Measurements from ENCODE around the gene GADL1.
A peak's percentile ranks its signal among the peaks of the same experiment; 100 is the strongest.

The GADL1 gene

GRCh38 chr3:30894521-30895251 lies at the start of gene GADL1:
Gene GADL1 (minus strand): TSS chr3:30894661. CDS start chr3:30894614, 47 bp downstream.
- no peak for DNase-seq

DNA sequence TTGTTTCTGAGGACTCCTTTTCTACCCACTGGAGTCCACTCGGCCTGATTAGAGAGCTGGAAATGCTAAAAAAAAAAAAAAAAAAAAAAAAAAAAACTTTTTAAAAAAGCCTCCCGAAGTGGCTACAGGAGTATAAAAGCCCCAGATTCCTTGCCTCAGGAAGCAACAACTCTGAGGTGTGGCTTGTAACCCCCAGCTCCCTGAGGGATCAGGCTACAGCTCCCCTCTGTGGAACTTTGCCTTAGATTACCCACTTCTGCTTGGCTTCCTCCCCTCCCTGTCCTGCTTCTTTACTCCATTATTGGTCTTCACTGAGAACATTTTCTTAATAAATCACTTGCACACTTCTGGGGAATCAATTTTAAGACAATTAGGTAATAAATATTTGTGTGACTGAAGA lies 49.7 kb upstream of the GADL1 start:
- DNase-seq, result no peak

DNA sequence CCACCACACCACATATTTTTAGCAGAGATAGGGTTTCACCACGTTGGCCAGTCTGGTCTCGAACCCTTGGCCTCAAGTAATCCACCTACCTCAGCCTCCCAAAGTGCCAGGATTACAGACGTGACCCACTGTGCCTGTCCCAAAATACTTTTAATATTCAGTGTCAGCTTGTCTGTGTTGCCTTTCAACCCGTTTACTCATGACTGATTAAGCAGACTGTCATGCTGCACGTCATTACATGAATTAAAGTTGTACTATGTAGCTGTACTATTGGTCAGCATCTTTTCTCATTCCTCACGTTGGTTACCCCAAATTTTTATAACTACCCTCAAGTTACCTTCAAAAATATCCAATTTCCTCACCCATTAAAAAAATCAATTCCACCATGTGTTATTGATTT lies 48.7 kb upstream of the GADL1 start:
- no peak for DNase-seq

DNA sequence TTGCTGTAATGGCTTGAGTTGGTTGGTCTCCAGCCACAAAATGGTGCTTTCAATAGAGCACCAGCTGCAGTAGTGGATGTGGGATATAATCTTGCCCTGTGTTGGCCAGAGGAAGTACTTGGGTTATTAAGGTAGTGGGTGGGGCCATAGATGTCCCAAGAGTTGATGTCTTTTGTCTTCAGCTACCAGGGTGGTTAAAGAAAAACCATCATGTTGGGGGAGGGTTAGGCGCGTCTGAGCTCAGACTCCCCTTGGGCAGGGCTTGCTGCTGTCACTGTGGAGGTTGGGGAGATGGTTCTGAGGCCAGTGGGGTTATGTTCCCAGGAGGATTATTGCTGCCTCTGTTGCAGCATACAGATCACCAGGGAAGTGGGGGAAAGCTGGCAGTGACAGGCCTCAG lies 46.9 kb upstream of the GADL1 start:
- DNase-seq, result no peak

GRCh38 chr3:30940740-30941139 lies 46.3 kb upstream of the GADL1 start:
- DNase-seq, result no peak

GRCh38 chr3:30934208-30934550 lies 39.7 kb upstream of the GADL1 start:
- no peak for DNase-seq

DNA sequence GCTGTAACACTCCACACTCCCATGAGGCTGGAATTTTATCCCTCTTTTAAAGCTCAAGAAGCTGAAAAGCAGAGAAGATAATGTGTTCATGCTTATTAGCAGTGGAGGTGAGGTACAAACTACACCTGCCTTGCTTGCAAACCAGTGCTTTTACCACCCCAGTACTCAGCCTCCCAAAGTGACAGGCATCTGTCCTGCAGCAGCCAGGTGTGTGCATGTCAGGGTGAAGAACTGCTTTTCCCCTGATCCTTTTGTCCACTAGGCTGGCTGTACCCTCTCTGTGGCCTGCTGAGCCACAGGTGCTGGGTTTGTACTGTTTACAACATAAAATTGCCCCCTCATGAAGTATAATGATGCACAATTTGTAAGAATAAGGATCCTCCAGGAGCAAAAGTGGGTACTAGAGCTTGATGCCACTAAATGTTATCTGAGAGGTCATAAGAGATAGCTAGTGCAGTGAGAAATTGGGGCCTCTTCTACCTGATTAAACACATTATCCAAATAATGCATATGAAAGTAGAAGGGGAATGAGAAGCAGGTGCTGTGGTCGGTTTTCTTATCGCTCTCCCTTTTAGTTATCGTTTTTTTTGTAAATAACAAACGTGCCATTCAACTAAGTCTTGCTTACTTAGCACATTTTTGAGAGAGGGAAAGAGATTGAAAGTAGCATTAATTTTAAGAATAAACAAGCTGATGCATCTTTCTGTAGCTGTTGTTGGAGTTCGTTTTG lies 39.2 kb upstream of the GADL1 start:
- DNase-seq, result no peak

DNA sequence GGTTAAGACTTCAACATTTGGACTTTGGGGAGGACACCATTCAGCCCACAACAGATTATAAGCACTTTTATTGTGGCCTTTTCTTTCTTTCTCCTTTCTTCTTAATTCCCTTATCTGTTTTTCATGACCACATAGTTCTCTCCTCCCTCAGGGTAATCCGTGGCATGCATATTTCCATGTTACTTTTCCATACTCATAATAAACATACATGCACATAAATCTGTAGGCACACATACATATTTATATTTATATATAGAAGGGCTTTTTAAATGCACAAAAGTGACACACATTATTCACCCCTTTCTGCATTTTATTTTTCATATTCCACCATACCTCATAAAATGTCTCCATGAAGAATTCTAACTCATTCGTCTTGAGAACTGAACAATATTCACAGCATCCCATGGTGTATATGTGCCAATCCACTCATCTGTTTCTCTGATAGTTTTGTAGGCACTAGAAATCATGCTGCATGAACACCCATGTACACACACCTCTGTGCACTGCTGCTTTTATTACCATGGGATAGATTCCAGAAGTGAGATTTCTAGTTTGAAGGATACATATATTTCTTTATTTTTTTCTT lies 38.1 kb upstream of the GADL1 start:
- no peak for DNase-seq

DNA sequence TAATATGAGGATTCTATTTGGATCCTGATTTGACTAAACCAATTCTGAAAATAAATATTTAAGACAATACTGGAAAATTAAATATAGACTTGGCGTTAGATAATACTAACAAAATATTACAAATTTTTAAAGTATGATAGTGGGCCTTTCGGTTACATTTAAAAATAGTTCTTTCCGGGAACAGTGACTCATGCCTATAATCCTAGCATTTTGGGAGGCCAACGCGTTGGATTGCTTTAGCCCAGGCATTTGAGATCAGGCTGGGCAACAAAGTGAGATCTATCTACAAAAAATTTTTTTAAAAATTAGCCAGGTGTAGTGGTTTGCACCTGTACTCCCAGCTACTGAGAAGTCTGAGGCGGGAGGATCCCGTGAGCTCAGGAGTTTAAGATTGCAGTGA lies 30.3 kb upstream of the GADL1 start:
- DNase-seq, result no peak

- no peak for DNase-seq
These were observed 25.1 kb upstream of the GADL1 start for GRCh38 chr3:30919564-30919963.

- no peak for DNase-seq
These were observed 24.3 kb upstream of the GADL1 start for GRCh38 chr3:30918761-30919160.

DNA sequence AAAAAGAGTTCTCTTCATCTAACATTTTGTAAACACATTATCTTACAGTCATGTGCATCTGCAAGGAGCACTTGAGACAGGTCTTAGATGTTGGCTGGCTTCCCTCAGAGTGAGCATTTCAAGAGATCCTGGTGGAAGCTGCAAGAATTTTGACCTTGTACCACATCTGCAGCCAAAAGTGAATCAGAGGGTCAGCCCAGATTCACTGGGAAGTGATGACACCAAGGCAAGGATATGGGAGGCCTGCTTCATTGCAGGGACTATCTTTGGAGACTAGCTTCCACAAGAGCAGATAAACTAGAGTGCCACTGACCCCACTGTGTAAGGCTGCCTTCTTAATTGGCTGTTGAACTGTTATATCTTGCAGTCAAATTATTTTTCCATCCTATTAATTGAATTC lies 21.3 kb upstream of the GADL1 start:
- DNase-seq, result no peak

DNA sequence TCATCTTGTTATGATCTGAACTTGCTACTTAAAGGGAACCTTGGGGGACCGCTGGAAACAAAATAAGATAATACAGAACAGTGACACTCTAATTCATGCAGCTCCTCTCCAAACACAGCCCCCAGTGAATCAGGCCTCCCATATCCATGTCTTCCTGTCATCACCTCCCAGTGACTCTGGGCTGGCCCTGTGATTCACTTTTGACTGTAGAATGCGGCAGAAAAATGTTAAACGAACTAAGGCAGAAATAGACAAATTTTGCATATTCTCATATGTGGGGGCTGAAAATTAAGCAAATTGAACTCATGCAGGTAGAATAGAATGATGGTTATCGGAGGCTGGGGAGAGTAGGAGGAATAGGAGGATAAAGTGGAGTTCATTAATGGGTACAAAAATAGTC lies 20.2 kb upstream of the GADL1 start:
- DNase-seq, result no peak

- no peak for DNase-seq
These were observed 18.7 kb upstream of the GADL1 start for GRCh38 chr3:30913176-30913575.

- no peak for DNase-seq
These were observed 17.8 kb upstream of the GADL1 start for GRCh38 chr3:30912301-30912700.

GRCh38 chr3:30908456-30909037 lies 14.1 kb upstream of the GADL1 start:
- DNase-seq, result no peak

DNA sequence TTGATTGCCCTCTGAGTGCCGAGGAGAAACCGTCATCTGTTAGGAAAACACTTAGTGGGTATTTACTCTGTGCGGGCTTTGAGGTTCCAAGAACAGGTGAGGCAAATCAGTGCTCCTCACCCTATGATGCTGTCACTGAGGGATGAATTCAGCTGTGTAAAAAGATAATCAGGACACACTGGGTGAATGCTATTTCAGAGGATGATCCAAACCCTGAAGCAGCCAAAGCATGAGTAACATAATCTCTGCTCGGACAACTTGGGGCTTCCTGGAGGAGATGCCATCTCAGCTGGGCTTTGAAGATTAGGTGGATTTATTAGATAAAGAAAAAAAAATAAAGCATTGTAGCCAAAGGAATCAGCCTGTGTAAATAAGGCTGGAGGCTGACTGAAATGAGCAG lies 10.5 kb upstream of the GADL1 start:
- no peak for DNase-seq

DNA sequence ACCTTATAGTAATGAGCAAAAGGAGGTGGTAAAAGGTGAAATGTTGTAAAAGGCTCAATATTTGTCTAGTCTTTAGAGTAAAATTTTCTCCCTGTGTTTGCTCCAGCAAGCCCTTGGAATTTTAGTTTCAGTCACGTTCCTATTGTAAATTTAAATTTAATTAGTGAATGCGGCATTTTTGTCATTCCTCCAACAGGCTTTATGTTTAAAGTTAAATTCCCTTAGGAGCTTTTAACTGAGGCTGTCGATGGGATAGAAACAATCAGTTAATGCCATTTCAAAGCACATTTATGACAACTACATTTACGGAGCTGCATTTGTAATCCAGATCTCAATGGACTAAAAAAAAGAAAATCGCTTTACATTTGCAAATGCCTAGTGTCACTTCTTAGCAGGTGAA lies 868 bp upstream of the GADL1 start:
- DNase-seq, result no peak

DNA sequence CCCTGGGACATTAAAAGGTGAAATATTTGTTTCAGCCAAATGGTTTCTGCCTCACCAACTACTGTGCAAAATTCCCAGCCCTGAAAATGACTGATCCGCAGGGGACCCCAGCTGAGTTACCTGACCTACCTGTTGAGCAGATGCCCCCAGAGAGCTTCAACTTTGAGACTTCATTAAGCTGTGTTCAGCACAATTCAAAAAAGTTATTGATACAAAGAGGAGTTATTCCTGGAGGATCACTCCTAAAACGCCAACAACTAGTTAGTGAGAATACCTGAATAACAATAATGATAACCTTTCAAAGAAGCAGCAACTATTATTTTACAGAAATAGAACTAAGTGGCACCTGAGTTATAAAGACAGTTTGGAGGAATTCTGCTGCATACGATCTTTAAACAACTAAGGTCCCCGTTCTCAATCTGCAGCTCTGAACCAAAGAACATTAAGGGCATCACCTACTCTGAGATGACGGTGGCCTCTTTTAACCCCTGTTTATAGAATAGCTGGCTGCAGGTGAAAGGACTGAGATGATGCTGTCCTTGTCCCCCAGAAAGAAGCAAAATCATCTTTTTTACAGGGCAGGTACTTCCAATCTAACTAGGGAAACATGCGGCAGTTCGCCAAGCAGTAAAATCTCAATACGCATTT lies 659 bp downstream of the GADL1 start:
- DNase-seq, result no peak

DNA sequence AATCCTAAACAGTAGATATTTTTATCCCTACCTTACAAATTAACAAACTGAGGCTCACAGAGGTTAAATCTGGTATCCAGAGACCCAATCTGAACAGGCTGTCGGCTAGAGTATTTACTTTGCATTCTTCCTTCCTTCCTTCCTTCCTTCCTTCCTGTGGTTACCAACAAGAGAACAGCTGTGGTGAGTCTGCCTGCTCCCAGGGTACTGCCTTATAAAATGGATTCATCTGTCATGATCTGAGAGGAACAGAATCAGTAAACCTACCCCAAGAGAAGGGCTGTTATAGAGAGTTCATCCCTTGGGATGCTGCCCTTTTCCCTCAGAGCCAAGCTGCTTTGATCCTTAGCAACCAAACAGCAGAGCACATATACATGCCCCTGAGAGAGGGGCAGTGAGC lies 3.6 kb downstream of the GADL1 start:
- no peak for DNase-seq

DNA sequence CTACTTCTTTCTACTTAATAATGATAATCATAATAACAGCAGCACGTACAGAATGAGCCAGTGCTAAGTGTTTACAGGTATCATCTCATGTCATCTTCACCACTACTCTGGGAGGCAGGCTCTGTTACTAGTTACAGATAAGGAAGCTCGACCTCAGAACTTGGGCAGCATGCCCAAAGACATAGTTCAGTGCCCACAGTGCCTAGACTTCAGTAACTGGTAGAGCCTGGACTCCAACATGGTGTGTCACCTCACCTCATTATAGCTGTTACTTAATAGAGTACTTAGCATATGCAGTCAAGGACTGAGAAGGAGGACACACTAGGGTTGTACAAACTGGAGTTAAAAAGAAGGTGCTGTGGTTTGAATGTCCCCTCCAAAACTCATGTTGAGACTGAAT lies 7.6 kb downstream of the GADL1 start:
- peak; percentile 40 for DNase-seq

- no peak for DNase-seq
These were observed 15.6 kb downstream of the GADL1 start for GRCh38 chr3:30878862-30879261.

- no peak for DNase-seq
These were observed 19.0 kb downstream of the GADL1 start for GRCh38 chr3:30875505-30875904.

- DNase-seq, result no peak
These were observed 20.8 kb downstream of the GADL1 start for GRCh38 chr3:30873671-30874070.
